ENCODE measurements around the gene ARVCF.

DNA sequence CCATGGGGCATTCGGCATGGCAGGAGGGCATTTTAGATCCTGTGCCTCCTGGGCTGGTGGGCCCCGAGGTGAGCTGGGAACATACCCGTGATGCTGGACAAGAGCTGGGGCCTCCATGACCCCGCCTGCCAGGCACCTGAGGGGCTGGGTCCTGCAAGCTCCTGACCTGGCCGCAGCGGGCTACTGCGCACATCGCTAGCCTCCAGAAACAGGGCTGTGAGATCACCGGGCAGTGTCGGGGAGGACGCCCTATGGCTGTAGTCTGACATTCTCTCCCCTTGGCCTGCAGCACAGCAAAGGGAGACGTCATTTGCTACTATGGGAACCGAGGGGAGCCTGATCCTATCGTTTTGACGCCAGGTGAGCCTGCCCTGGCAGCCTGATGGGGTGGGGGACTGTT, 39.0 kb upstream of the ARVCF start:
- TF ChIP-seq, protein P1, sequence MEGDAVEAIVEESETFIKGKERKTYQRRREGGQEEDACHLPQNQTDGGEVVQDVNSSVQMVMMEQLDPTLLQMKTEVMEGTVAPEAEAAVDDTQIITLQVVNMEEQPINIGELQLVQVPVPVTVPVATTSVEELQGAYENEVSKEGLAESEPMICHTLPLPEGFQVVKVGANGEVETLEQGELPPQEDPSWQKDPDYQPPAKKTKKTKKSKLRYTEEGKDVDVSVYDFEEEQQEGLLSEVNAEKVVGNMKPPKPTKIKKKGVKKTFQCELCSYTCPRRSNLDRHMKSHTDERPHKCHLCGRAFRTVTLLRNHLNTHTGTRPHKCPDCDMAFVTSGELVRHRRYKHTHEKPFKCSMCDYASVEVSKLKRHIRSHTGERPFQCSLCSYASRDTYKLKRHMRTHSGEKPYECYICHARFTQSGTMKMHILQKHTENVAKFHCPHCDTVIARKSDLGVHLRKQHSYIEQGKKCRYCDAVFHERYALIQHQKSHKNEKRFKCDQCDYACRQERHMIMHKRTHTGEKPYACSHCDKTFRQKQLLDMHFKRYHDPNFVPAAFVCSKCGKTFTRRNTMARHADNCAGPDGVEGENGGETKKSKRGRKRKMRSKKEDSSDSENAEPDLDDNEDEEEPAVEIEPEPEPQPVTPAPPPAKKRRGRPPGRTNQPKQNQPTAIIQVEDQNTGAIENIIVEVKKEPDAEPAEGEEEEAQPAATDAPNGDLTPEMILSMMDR (conservative IDR thresholded peaks at IDR 0.05): no peak
- TF ChIP-seq EZH2 (IDR thresholded peaks at IDR 0.05; ENCODE audit: low read depth): no peak
